Hepatocyte (in vitro differentiated cells): ENCODE data around the gene NOS1. TPM values are rescaled to one million over a fixed set of nuclear protein-coding genes. Genes with fewer than 3 reads are reported as not detected.

Experiments used
- DNase-seq: peaks from one replicate; pipeline ENCODE4 v3.0.0-alpha.2; 2016; ENCODE audit warnings: low spot score
- H2AFZ ChIP-seq: fragments of 200-600 bp; sonication (generic); 2 replicates; pipeline ENCODE4 v1.6.0; 2016; ENCODE audit warnings: antibody characterized with exemption, mild to moderate bottlenecking
- H3K27ac ChIP-seq: fragments of 200-600 bp; sonication (generic); 2 replicates; pipeline ENCODE4 v1.5.1; 2016; ENCODE audit warnings: mild to moderate bottlenecking
- H3K27me3 ChIP-seq: fragments of 200-600 bp; sonication (generic); 2 replicates; pipeline ENCODE4 v1.6.1; 2016
- H3K36me3 ChIP-seq: fragments of 200-600 bp; sonication (generic); replicated peaks from 2 replicates; pipeline ENCODE4 v1.5.1; 2016; ENCODE audit warnings: low read depth; ENCODE audit not compliant: insufficient read depth
- H3K4me1 ChIP-seq: fragments of 200-600 bp; sonication (generic); 2 replicates; pipeline ENCODE4 v1.5.1; 2016; ENCODE audit warnings: mild to moderate bottlenecking, moderate library complexity; ENCODE audit not compliant: insufficient read depth
- H3K4me2 ChIP-seq: fragments of 200-600 bp; sonication (generic); 2 replicates; pipeline ENCODE4 v1.6.0; 2016
- H3K4me3 ChIP-seq: fragments of 200-600 bp; sonication (generic); 2 replicates; pipeline ENCODE4 v1.5.1; 2016; ENCODE audit warnings: mild to moderate bottlenecking
- H3K79me2 ChIP-seq: fragments of 200-600 bp; sonication (generic); 2 replicates; pipeline ENCODE4 v1.6.0; 2017; ENCODE audit warnings: mild to moderate bottlenecking
- H3K9me2 ChIP-seq: fragments of 200-600 bp; sonication (generic); replicated peaks from 2 replicates; pipeline ENCODE4 v1.6.0; 2017; ENCODE audit warnings: mild to moderate bottlenecking; ENCODE audit not compliant: insufficient read depth
- H3K9me3 ChIP-seq: fragments of 200-600 bp; sonication (generic); 2 replicates; pipeline ENCODE4 v1.5.1; 2016; ENCODE audit warnings: low read depth, mild to moderate bottlenecking
- H4K20me1 ChIP-seq: fragments of 200-600 bp; sonication (generic); 2 replicates; pipeline ENCODE4 v1.6.0; 2016; ENCODE audit warnings: mild to moderate bottlenecking; ENCODE audit not compliant: insufficient read depth, poor library complexity, severe bottlenecking
- EZH2 ChIP-seq: fragments of 200-600 bp; sonication (generic); IDR thresholded peaks from 2 replicates; pipeline ENCODE4 v1.6.1; 2016; ENCODE audit warnings: antibody characterized with exemption, mild to moderate bottlenecking, borderline replicate concordance
- EZH2phosphoT487 ChIP-seq: fragments of 200-600 bp; sonication (generic); IDR thresholded peaks from one replicate; pipeline ENCODE4 v1.6.1; 2018; ENCODE audit warnings: antibody characterized with exemption, mild to moderate bottlenecking, low read depth, moderate library complexity; ENCODE audit not compliant: unreplicated experiment, severe bottlenecking
- WGBS: methylation state at CpG from one replicate; pipeline ENCODE4 v1.1.6; 2016; ENCODE audit warnings: low lambda C conversion rate; ENCODE audit errors: missing lambda C conversion rate; 5-methylcytosine and 5-hydroxymethylcytosine counted together
- polyA plus RNA-seq: library from polyadenylated mRNA; unstranded; fragments of >200 nt; fragmentation: Nextera tagmentation; extraction: Ambion mirVana; gene quantifications from 2 replicates; pipeline ENCODE4 v1.2.1, GENCODE V29; 2016
- total RNA-seq: library from RNA; depleted of rRNA; stranded (reverse); fragments of >200 nt; gene quantifications from 2 replicates; pipeline ENCODE4 v1.2.3, GENCODE V29; 2014
- TF ChIP-seq, protein P1 (sequence below): fragments of 200-600 bp; sonication (generic); IDR thresholded peaks from 2 replicates; pipeline ENCODE4 v1.5.1; 2016; ENCODE audit warnings: antibody characterized with exemption, mild to moderate bottlenecking; ENCODE audit not compliant: poor library complexity

Gene NOS1
- total and polyA plus RNA-seq, 2 experiments from 2014 or later = not detected

- Histone ChIP-seq H2AFZ (no peak overlapping the region), H3K36me3 (no peaks in the 10 kb centered on the region), H3K27ac (no peak overlapping the region), H3K4me3 (no peak overlapping the region), H4K20me1 (no peaks in the 10 kb centered on the region), H3K9me2 (no peaks in the 10 kb centered on the region), H3K9me3 (no peaks in the 10 kb centered on the region), H3K4me2 (no peak overlapping the region), H3K27me3 (no peaks in the 10 kb centered on the region), H3K4me1 (no peaks in the 10 kb centered on the region), H3K79me2 (peaks cover 9% of the 10 kb centered on the region)
- TF ChIP-seq EZH2phosphoT487 = no peak
- TF ChIP-seq EZH2 = no peak
- TF ChIP-seq, protein P1, sequence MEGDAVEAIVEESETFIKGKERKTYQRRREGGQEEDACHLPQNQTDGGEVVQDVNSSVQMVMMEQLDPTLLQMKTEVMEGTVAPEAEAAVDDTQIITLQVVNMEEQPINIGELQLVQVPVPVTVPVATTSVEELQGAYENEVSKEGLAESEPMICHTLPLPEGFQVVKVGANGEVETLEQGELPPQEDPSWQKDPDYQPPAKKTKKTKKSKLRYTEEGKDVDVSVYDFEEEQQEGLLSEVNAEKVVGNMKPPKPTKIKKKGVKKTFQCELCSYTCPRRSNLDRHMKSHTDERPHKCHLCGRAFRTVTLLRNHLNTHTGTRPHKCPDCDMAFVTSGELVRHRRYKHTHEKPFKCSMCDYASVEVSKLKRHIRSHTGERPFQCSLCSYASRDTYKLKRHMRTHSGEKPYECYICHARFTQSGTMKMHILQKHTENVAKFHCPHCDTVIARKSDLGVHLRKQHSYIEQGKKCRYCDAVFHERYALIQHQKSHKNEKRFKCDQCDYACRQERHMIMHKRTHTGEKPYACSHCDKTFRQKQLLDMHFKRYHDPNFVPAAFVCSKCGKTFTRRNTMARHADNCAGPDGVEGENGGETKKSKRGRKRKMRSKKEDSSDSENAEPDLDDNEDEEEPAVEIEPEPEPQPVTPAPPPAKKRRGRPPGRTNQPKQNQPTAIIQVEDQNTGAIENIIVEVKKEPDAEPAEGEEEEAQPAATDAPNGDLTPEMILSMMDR = no peak
- WGBS = 88% methylated on average over 4 of the region's 4 CpGs
- DNase-seq = no peak
These were observed 180.5 kb downstream of the NOS1 start for GRCh38 chr12:117180758-117181467.

GRCh38 chr12:117178745-117179144, 182.7 kb downstream of the NOS1 start:
- peaks cover 9% of the 10 kb centered on the region for H3K79me2 ChIP-seq
- H3K27me3 ChIP-seq = no peaks in the 10 kb centered on the region
- H4K20me1 ChIP-seq = no peaks in the 10 kb centered on the region
- no peak overlapping the region for H3K4me2 ChIP-seq
- H3K4me1 ChIP-seq = no peaks in the 10 kb centered on the region
- H3K4me3 ChIP-seq = no peak overlapping the region
- 94% methylated on average over 2 of the region's 2 CpGs for WGBS
- H2AFZ ChIP-seq = no peak overlapping the region
- no peaks in the 10 kb centered on the region for H3K9me3 ChIP-seq
- no peaks in the 10 kb centered on the region for H3K36me3 ChIP-seq
- H3K27ac ChIP-seq = no peak overlapping the region
- TF ChIP-seq EZH2 = no peak
- no peak for TF ChIP-seq EZH2phosphoT487
- TF ChIP-seq, protein P1 = no peak
- no peaks in the 10 kb centered on the region for H3K9me2 ChIP-seq
- DNase-seq = no peak

DNA sequence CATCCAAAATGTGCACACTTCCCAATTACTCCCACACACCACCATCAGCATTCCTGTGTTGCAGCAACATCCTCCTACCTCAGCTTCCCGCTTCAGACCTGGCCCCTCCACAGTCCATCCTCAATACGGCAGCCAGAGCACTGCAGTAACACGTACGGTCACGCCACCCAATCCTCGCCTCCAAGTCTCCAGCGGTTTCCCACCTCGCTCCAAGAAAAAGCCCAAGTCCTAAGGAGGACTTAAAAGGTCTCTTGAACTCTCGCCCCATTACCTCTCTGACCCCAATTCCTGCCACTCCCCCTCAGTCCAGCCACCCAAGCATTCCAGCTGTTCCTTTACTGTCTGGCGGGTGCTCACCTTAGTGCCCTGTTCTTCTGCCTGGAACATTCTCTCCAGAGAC, 183.1 kb downstream of the NOS1 start:
- Histone ChIP-seq H3K27me3 (no peaks in the 10 kb centered on the region), H2AFZ (no peak overlapping the region), H4K20me1 (no peaks in the 10 kb centered on the region), H3K27ac (no peak overlapping the region), H3K9me3 (no peaks in the 10 kb centered on the region), H3K4me1 (no peaks in the 10 kb centered on the region), H3K4me3 (no peak overlapping the region), H3K4me2 (no peak overlapping the region), H3K36me3 (no peaks in the 10 kb centered on the region), H3K79me2 (peaks cover 9% of the 10 kb centered on the region), H3K9me2 (no peaks in the 10 kb centered on the region)
- WGBS = 95% methylated on average over 10 of the region's 10 CpGs
- TF ChIP-seq, protein P1 = no peak
- no peak for TF ChIP-seq EZH2phosphoT487
- TF ChIP-seq EZH2 = no peak
- DNase-seq = no peak
